LNCaP clone FGC (cell line): ENCODE data around the gene KIF3C.

Experiments
- DNase-seq: peaks from one replicate; pipeline ENCODE4 v3.0.0-alpha.2; 2011; ENCODE audit warnings: low read depth
- H3K4me3 ChIP-seq: 2 replicates; pipeline ENCODE4 v1.5.1; 2011; ENCODE audit warnings: mild to moderate bottlenecking, low read depth, low read length, control low read depth
- TF ChIP-seq, protein P1 (sequence below): IDR thresholded peaks from 2 replicates; pipeline ENCODE4 v1.5.1; 2012; ENCODE audit warnings: mild to moderate bottlenecking; ENCODE audit not compliant: control insufficient read depth, insufficient read depth; ENCODE audit errors: extremely low read depth

Gene KIF3C

DNA sequence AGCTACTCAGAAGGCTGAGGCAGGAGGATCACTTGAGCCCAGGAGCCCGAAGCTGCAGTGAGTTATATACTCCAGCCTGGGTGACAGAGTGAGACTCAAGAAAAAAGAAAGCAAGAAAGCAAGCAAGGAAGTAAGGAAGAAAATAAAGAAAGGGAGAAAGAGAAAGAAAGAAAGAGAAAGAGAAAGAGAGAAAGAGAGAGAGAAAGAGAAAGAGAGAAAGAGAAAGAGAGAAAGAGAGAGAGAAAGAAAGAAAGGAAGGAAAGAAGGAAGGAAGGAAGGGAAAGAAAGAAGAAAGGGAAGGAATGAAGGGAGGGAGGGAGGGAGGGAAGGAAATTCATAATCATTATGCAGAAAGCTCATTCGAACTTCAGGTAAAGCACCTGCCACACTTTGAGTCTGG is 33.9 kb downstream of the KIF3C start:
- TF ChIP-seq, protein P1, sequence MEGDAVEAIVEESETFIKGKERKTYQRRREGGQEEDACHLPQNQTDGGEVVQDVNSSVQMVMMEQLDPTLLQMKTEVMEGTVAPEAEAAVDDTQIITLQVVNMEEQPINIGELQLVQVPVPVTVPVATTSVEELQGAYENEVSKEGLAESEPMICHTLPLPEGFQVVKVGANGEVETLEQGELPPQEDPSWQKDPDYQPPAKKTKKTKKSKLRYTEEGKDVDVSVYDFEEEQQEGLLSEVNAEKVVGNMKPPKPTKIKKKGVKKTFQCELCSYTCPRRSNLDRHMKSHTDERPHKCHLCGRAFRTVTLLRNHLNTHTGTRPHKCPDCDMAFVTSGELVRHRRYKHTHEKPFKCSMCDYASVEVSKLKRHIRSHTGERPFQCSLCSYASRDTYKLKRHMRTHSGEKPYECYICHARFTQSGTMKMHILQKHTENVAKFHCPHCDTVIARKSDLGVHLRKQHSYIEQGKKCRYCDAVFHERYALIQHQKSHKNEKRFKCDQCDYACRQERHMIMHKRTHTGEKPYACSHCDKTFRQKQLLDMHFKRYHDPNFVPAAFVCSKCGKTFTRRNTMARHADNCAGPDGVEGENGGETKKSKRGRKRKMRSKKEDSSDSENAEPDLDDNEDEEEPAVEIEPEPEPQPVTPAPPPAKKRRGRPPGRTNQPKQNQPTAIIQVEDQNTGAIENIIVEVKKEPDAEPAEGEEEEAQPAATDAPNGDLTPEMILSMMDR = no peak
- no peak overlapping the region for H3K4me3 ChIP-seq
- DNase-seq = no peak

DNA sequence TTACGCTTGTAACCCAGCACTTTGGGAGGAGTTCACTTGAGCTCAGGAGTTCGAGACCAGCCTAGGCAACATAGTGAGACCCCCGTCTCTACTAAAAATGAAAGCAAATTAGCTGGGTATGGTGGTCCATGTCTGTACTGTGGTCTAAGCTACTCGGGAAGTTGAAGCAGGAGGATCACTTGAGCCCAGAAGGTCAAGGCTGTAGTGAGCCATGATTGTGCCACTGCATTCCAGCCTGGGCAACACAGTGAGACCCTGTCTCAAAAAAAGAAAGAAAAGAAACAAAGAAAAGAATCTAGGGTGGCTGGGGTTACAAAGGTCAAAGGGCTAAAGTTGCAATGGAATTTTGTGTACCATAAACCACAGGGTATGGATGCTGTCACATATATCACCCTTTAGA is 41.3 kb downstream of the KIF3C start:
- no peak overlapping the region for H3K4me3 ChIP-seq
- TF ChIP-seq, protein P1 = no peak
- no peak for DNase-seq

DNA sequence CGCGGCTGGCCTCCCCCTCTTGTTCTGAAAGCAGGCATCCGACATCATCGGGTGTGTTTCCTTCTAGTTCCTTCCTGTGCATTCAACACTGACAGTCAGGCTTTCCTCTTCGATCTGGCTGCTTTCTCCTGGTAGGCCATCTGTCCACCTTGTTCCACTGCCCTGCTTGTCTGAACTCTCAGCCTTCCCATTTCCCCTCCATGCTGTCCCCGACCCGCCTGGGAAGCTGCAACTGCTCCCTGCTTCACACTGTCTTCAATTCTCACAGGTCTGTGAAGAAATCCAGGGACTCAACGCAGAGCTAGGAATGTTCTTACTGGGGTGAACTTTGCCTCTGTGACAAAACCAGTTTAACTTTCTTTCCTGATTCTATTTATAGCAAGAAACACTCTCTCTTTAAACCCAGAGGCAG is 43.0 kb downstream of the KIF3C start:
- TF ChIP-seq, protein P1 = no peak
- no peak overlapping the region for H3K4me3 ChIP-seq
- no peak for DNase-seq

DNA sequence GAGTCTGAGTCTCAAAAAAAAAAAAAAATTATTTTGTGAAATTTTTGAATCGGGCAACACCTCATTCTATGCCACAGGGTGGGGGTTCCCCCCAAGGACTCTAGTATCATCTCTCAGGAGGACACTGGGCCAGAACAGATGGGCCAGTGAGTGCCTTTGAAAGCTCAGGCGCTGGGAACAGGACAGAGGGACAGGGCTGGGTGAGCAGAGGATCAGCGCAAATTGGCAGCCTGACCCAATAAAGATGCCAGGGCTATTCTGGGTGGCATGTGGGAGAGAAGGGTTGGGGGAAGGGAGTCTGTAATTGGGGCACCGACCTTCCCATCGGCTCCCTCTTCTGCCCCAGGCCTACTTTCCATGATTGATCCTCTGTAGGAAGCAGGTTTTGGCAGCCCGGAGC is 44.0 kb downstream of the KIF3C start:
- TF ChIP-seq, protein P1 = no peak
- no peak for DNase-seq
- no peak overlapping the region for H3K4me3 ChIP-seq

DNA sequence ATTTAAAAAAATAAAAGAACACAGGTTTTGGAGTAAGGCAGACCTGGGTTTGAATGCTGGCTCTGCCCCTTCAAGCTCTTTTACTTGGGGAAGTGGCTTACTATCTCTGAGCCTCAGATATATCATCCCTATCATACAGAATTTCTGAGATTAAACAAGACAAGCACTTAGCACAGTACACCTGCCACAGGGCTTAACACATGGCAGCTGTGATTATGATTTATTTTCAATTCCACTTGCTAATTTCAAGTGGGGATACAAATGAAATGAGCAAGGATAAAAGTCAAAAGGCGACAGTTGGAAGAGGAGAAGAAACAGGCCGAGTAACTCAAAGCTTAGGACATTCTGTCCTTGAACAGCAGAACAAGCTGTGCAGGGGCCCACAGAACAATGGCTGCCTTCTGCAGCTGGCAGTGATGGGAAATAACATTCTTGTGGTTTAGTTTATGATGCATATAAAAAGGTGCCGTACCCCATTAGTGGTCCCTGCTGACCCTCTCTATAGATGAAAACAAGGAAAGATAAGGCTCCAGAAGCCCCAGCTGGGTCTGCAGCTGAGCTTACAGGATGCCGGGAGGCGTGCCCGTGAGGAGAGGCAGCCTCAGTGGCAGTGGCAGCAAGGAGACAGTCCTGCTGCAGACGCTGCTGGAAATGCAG is 45.3 kb downstream of the KIF3C start:
- no peak for DNase-seq
- TF ChIP-seq, protein P1 = no peak
- H3K4me3 ChIP-seq = no peak overlapping the region

DNA sequence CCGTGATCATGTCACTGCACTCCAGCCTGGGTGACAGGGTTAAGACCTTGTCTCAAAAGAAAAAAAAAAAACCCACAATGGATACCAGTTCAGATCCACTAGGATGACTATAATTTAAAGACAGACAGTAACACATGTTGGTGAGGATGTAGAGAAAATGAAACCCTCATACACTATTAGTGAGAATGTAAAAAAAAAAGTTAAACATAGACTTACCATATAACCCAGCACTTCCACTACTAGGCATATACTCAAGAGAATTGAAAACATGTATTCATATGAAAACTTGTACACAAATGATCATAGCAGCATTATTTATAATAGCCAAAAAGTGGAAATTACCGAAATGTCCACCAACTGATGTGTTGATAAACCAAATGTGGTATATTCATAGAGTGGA is 48.7 kb downstream of the KIF3C start:
- no peak overlapping the region for H3K4me3 ChIP-seq
- TF ChIP-seq, protein P1 = no peak
- no peak for DNase-seq
